ENCODE measurements around the gene TRAF5. TPM values are rescaled to one million over a fixed set of nuclear protein-coding genes. Genes with fewer than 3 reads are reported as not detected.
A peak's percentile ranks its signal among the peaks of the same experiment; 100 is the strongest.

TRAF5 gene
- total RNA-seq: 1 to 10 TPM; 1.5 to 3.9 (median 1.8) TPM

DNA sequence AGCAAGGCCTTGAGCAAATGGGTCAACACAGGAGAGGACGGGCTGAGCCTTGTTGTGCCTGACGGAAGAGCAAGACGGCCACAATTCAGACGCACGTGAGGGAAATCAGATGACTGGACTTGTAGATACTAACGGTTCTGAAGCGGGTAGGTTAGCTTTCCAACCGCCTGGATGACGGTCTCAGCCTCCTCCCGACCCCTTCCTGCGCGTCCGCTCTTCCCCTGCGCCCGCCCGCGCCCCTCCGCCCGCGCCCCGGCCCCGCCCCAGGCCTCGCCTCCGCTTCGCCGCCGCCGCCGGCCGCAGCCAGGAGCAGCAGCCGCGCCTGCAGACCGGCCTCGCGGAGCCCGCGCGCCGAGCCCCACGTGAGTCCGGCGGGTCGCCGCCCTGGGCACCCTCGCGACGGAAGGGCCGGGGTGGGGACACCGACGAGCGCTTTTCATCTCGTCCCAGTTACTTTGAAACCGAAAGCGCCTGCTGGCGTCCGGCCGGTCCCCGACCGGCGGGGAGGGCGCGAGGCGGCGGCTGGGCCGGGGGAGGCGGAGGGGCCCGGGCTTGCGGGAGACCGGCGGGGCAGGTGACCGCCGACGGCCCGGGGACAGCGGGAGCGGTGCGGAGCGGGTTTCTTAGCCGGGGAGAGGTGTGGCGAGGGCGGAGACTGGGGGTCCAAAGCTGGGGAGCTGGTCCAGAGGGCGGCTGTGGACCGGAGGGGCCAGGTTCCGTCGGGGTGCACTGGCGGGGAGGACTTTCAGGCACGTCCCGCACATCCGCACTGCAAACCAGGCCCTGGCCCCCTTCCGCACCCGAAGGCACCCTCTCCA is at the start of gene TRAF5:
Gene TRAF5 (plus strand): TSS at position 306 of the 818 bp plus-strand sequence. CDS start 26,407 bp downstream, outside the sequence.
- TF ChIP-seq, protein P1, sequence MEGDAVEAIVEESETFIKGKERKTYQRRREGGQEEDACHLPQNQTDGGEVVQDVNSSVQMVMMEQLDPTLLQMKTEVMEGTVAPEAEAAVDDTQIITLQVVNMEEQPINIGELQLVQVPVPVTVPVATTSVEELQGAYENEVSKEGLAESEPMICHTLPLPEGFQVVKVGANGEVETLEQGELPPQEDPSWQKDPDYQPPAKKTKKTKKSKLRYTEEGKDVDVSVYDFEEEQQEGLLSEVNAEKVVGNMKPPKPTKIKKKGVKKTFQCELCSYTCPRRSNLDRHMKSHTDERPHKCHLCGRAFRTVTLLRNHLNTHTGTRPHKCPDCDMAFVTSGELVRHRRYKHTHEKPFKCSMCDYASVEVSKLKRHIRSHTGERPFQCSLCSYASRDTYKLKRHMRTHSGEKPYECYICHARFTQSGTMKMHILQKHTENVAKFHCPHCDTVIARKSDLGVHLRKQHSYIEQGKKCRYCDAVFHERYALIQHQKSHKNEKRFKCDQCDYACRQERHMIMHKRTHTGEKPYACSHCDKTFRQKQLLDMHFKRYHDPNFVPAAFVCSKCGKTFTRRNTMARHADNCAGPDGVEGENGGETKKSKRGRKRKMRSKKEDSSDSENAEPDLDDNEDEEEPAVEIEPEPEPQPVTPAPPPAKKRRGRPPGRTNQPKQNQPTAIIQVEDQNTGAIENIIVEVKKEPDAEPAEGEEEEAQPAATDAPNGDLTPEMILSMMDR (IDR thresholded peaks at IDR 0.05): no peak
- TF ChIP-seq POLR2A (IDR thresholded peaks at IDR 0.05): no peak
- intact Hi-C loops (cut with DNase I; ENCODE audit: low total_unique reads): loop anchor here (10.0 kb wide), 1 partner anchor 148 kb away; no protein-coding TSS in a partner anchor
- peak within 1 kb of the TSS; percentile 65 for H3K4me3 ChIP-seq (ENCODE audit: low read depth, poor library complexity, severe bottlenecking)
- DNase-seq (ENCODE audit: low spot score in 2 of 2): peak; percentile 55 to 90
- 1% methylated on average over 21 to 48 of the region's 91 CpGs for whole genome bisulfite sequencing, 2 donors

DNA sequence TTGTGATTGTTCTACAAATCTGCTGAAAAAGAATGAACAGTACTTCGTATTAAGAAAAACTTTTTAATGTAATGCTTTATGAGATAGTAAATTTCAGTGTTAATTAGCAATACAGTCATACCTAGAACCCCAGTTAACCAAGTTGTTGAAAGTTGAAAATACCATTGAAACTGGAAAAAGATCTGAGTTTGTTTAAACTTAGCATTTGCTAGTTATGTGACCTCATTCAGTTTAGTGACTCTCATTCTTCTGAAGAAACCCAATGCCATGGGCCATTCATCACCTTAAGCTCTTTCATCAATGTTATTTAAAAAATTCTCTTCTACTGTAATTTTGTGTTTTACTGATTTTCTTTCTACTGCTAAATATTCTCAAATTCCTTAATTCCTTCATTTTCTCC is 47.3 kb upstream of the TRAF5 start:
- WGBS, 2 donors: 0 to 65% methylated on average over 1 of the region's 1 CpG
- H3K4me3 ChIP-seq (ENCODE audit: low read depth, poor library complexity, severe bottlenecking): no peak overlapping the region
- no peak for DNase-seq (ENCODE audit: low spot score in 2 of 2)
- TF ChIP-seq POLR2A (IDR thresholded peaks at IDR 0.05): no peak
- TF ChIP-seq, protein P1 (IDR thresholded peaks at IDR 0.05): no peak
- intact Hi-C loops (cut with DNase I; ENCODE audit: low total_unique reads): no loop called here

DNA sequence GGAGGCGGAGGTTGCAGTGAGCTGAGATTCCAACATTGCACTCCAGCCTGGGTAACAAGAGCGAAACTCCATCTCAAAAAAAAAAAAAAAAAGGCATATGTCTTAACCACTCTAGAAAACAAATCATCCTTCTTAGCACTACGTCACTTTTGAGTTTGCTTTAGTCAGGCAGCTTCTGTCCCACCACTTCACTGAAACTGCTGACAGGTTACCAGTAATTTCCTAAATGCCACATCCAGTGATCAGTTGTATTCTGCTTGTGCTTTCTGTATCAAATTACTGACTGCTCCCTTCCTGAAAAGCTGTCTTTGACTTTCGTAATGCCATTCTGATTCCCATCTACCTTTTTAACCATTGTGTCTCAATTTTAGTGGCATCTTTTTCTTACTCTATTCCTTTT is 45.7 kb upstream of the TRAF5 start:
- H3K4me3 ChIP-seq (ENCODE audit: low read depth, poor library complexity, severe bottlenecking): no peak overlapping the region
- TF ChIP-seq, protein P1 (IDR thresholded peaks at IDR 0.05): no peak
- intact Hi-C loops (cut with DNase I; ENCODE audit: low total_unique reads): no loop called here
- DNase-seq (ENCODE audit: low spot score in 2 of 2): no peak
- 94 to 96% methylated on average over 4 of the region's 4 CpGs for WGBS, 2 donors

- intact Hi-C loops (cut with DNase I; ENCODE audit: low total_unique reads): no loop called here
- WGBS, 2 donors: 85% methylated on average over 6 of the region's 6 CpGs
- H3K4me3 ChIP-seq (ENCODE audit: low read depth, poor library complexity, severe bottlenecking): no peak overlapping the region
- DNase-seq (ENCODE audit: low spot score in 2 of 2): no peak
- no peak for TF ChIP-seq POLR2A (IDR thresholded peaks at IDR 0.05)
- TF ChIP-seq, protein P1 (IDR thresholded peaks at IDR 0.05): no peak
These were observed 45.2 kb upstream of the TRAF5 start for GRCh38 chr1:211281320-211282022.

- intact Hi-C loops (cut with DNase I; ENCODE audit: low total_unique reads): no loop called here
- DNase-seq (ENCODE audit: low spot score in 2 of 2): no peak
- TF ChIP-seq, protein P1 (IDR thresholded peaks at IDR 0.05): no peak
- TF ChIP-seq POLR2A (IDR thresholded peaks at IDR 0.05): no peak
- H3K4me3 ChIP-seq (ENCODE audit: low read depth, poor library complexity, severe bottlenecking): no peak overlapping the region
These were observed 44.6 kb upstream of the TRAF5 start for GRCh38 chr1:211282023-211282373.
